Iris pigment epithelial cell (primary cell): ENCODE data around the gene TPSD1.
"Not testable (repeated sequence)": the region's sequence is repeated elsewhere in the genome, so short reads cannot be mapped to it uniquely, and the experiment has no call there.

Source experiments
- DNase-seq: peaks from one replicate; pipeline ENCODE4 v3.0.0-alpha.2; 2011; ENCODE audit warnings: low read depth

The TPSD1 gene

GRCh38 chr16:1220841-1221627, 34.8 kb upstream of the TPSD1 start:
- DNase-seq: no peak

DNA sequence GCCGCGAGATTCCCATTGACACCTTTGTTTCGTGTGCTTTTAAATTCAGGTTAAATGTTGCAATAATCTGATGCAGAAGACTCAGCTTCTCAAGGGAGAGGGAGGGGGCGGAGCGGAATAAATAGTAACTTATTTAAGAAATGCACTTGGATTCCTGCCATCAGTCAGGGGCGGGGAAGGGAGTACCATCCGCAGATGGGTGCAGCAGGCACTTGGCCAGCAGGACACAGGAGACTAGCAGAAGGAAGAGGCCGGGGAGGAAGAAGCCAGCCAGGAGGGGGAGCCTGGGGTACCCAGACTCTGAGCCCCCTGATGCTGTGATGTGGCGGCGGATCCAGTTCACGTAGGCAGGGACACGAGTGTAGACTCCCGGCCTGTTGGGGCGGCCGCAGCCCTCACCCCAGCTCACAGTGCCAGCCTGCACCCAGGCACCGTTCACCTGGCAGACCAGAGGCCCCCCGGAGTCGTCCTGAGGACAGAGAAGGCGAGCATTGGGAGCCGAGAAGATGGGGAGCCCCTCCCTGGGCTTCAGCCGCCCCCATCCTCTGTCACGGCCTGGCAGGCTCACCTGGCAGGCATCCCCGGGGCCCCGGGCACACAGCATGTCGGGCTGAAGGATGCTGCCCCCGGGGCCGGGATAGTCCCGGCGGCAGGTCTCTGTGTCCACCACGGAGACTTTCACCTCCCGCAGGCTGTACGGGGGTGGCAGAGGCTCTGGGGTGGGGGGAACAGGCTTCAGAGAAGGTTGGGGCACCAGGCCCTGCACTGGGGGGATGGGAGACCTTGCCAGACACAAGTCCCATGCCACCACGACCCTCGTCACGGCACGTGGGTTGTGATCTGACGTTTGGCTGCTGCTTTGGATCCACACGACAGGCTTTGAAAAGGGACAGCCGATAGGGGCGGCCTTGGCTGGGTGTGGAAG, 34.0 kb upstream of the TPSD1 start:
- DNase-seq: no peak

DNA sequence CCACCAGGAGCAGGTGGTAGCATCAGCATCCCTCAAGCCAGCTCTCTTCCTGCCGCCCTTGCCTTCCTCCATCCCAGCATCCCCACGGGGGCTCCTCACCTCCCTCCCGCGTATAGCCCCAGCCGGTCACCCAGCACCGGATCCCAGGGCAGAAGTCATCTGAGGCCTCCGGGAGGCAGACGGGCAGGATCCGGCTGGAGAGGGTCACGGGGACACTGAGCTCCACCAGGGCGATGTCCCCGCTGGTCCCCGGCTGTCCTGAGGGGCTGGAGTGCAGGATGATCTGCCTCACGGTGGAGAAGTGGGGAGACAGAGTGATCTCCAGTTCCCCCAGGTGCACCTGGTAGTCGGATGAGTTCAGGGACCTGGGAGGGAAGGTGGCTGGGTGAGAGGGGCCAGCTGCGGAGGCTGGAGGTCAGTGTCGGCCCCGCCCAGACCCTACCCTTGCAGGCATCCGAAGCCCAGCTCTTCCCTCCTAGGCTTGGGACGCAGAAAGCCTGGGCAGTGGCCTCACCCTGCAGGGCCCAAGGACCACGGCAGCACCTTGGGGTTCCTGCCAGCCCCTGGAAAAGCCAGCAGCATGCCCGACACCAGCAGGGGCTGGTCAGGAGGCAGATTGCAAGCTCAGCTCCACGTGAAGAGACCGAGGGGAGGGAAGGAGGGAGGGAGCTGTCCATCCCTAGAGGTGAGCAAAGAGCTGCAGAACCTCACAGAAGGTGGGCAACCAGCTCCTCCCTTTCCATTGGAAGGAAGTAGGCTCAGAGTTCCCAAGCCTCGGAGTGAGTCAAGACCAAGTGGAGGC, 33.1 kb upstream of the TPSD1 start:
- DNase-seq: no peak

DNA sequence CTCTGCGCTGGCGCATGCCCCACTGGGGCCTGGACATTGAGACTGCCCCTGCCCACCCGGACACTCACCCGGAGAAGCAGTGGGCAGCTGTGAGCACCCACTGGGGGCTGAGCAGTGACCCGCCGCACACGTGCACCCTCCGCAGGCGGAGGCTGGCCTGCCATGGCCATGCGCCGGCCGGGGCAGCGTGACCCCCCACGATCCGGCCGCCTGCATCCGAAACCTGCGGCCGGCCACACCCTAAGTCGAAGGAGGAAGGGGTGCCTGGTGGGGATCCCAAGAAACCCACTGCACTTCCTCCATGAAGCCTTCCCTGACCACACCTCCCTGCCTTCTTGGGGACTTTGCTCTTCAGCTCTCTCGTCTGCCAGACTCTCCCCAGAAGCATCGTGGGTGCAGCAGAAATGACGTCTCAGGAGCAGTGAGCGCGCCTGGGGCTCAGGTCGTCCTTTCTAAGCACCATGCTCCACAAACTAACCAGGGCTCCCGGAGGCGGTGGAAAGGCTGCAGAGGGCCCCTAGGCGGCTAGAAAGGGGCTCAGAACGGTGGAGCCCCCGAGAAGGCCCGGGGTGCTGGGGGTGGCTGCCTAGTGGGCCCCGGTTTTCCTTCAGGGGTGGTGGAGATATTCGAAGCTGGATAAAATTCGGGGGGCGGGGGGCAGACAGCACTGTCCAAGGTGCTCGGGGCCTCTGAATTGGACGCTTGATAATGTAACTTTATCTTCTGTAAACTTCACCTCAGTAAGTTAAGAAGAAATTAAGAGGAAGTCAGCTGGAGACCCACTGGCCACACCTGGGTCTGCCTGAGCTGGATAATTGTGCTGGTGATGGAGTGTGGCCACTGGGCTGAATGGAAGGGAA, 32.3 kb upstream of the TPSD1 start:
- DNase-seq: no peak

GRCh38 chr16:1224558-1224957, 31.3 kb upstream of the TPSD1 start:
- no peak for DNase-seq

- DNase-seq: no peak
These were observed 30.8 kb upstream of the TPSD1 start, which contains the start of gene TPSG1 for GRCh38 chr16:1225051-1225451. Gene TPSG1, minus strand, starts transcription at chr16:1225268. Its CDS starts 16 bp downstream, at chr16:1225252.

- DNase-seq: not testable (repeated sequence)
These were observed 30.0 kb upstream of the TPSD1 start for GRCh38 chr16:1225728-1226311.

DNA sequence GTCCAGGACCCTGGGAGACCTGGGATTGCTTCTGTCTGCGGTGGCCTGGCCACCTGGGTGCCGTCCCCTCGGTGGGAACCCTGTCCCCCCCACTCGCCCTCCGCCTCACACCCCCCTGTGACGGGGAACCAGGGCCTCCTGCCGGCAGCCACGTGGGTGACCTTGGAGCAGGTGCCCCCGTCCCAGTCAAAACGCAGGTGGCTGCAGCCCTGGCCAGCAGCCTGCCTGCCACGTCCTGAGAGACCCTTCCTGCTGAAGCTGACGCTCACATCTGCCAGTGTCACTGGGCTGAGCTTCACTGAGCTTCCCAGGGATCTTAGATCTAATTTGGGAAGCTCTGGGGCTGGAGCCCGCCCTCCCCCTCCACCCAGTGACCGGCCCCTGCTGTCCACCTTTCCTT, 29.2 kb upstream of the TPSD1 start:
- DNase-seq: not testable (repeated sequence)

DNA sequence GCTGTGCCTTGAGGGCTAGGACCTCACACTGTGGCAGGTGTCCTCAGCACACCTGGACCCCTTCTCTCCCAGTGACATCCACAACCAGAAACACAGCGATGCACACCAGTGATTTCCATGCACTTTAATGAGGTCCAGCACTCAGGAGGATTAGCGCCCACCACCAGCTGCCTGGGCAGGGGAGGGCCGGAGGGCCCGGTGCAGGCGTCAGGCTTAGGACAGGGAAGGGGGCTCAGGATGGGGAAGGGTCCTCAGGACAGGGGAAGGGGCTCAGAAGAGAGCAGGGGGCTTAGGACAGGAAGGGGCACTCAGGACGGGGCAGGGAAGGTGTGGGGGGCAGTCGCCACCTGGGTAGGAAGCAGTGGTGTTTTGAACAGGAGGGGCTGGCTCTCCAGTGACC, 27.6 kb upstream of the TPSD1 start:
- not testable (repeated sequence) for DNase-seq

GRCh38 chr16:1229476-1229875, 26.4 kb upstream of the TPSD1 start:
- DNase-seq: not testable (repeated sequence)

GRCh38 chr16:1230084-1230470, 25.8 kb upstream of the TPSD1 start, which contains the start of gene TPSB2:
Gene TPSB2, minus strand, starts transcription at chr16:1230184. Its CDS starts 233 bp downstream, at chr16:1229951.
- DNase-seq: not testable (repeated sequence)

GRCh38 chr16:1230471-1231212, 25.2 kb upstream of the TPSD1 start:
- not testable (repeated sequence) for DNase-seq

- DNase-seq: not testable (repeated sequence)
These were observed 24.6 kb upstream of the TPSD1 start for GRCh38 chr16:1231301-1231700.

GRCh38 chr16:1232049-1232748, 23.7 kb upstream of the TPSD1 start:
- not testable (repeated sequence) for DNase-seq

GRCh38 chr16:1236659-1237058, 19.2 kb upstream of the TPSD1 start:
- not testable (repeated sequence) for DNase-seq

- no peak for DNase-seq
These were observed 17.9 kb upstream of the TPSD1 start for GRCh38 chr16:1237990-1238389.

DNA sequence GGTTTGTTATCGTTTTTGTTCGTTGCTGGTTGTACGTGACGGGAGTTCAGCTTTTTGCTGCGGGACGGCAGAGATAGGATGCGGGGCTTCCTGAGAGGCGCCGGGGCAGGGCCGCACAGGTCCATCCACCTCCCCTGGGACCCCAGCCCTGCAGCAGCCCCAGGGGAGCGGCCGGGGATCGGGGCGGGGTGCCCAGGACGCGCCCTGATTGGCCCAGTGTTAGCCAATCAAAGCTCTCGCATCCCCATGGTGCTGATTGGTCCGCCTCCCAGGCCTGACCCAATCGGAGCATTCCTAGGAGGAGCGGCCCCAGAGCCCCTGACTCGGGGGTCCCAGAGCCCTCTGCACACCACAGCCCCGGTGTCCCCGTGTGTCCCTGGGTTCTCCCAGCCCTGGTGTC, 17.0 kb upstream of the TPSD1 start:
- DNase-seq: not testable (repeated sequence)

DNA sequence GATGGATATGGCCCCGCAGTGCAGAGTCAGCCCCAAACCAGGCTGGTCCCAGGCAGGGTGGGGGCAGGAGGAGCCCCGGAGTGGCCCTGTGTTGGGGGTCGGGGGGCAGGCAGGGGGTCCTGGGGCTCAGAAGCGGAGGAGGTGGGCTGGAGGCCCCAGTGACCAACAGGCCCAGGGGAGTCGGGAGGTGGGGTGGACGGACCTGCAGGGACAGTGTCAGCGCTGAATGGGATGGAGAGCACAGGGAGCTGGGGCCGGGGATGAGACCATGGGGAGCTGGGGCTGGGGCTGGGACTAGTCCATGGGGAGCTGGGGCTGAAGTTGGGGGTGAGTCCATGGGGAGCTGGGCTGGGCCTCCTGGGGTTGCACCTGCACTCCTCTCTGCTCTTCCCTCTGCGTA, 16.3 kb upstream of the TPSD1 start:
- DNase-seq: not testable (repeated sequence)

DNA sequence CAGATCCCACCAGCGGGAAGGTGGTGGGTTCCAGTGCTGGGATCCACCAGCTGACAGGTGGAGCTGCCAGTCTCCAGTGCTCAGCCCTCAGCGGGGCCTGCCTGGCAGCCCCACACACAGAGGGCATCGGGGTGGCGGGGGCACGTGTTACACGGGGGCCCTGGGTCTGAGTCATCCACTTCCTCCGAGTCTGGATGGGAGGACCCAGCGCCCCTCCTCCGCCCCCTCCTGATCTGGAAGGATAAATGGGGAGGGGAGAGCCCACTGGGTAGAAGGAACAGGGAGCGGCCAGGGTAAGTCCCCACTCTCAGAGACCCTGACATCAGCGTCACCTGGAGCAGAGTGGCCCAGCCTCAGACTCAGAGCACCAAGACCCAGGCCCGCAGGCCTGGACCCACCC, 15.4 kb upstream of the TPSD1 start, which contains the start of gene TPSAB1:
TPSAB1 (plus strand) TSS at position 270 of the 400 bp plus-strand sequence. CDS start 234 bp downstream, outside the sequence.
- DNase-seq: not testable (repeated sequence)
